HEK293 (cell line): Measurements from ENCODE around the gene URM1.

Experiments
- CTCF ChIA-PET: fragments of 350-600 bp; formaldehyde crosslinking; extraction: SDS; loops from one replicate; lab custom pipeline; 2021; ENCODE audit warnings: antibody characterized with exemption; lab: Yijun Ruan, JAX
- POLR2A ChIA-PET: fragments of 300-600 bp; formaldehyde crosslinking; extraction: SDS; loops from one replicate; lab custom pipeline; 2020; ENCODE audit warnings: antibody characterized with exemption, inconsistent platforms; lab: Yijun Ruan, JAX
- H3K27ac ChIP-seq: fragments of 200-500 bp; sonication (Bioruptor generic); 2 replicates; pipeline ENCODE4 v1.5.1; 2014; ENCODE audit warnings: low read depth, low read length, control low read depth, inconsistent platforms; ENCODE audit errors: extremely low read depth
- H3K36me3 ChIP-seq, 2 experiments: fragments of 200-500 bp in 1 of 2; sonication (Bioruptor generic) in 1 of 2; 1 replicate in 1 of 2; 2 replicates in 1 of 2; pipeline ENCODE4 v1.5.1; 2014 to 2017; ENCODE audit warnings: inconsistent platforms in 2 of 2, low read length in 2 of 2; ENCODE audit not compliant: control insufficient read depth in 2 of 2, insufficient read depth in 1 of 2
- H3K4me1 ChIP-seq: fragments of 200-500 bp; sonication (Bioruptor generic); 2 replicates; pipeline ENCODE4 v1.5.1; 2014; ENCODE audit warnings: mild to moderate bottlenecking, low read length, inconsistent platforms; ENCODE audit not compliant: control insufficient read depth, insufficient read depth
- H3K4me3 ChIP-seq: 2 replicates; pipeline ENCODE4 v1.5.1; 2011; ENCODE audit warnings: low read depth, mild to moderate bottlenecking, control low read depth, low read length, moderate library complexity
- H3K9me3 ChIP-seq: fragments of 200-500 bp; sonication (Bioruptor generic); 2 replicates; pipeline ENCODE4 v1.5.1; 2014; ENCODE audit warnings: low read depth, low read length, inconsistent platforms; ENCODE audit not compliant: control insufficient read depth, insufficient read depth
- OSR2 ChIP-seq: fragments of 450-650 bp; formaldehyde crosslinking; IDR thresholded peaks from 2 replicates; pipeline ENCODE4 v1.5.1; 2016; ENCODE audit warnings: missing biosample characterization, missing genetic modification characterization
- REPIN1 ChIP-seq: fragments of 450-650 bp; formaldehyde crosslinking; IDR thresholded peaks from 2 replicates; pipeline ENCODE4 v1.5.1; 2017; ENCODE audit warnings: missing biosample characterization, missing genetic modification characterization, low read depth
- SALL2 ChIP-seq: fragments of 450-650 bp; formaldehyde crosslinking; IDR thresholded peaks from 2 replicates; pipeline ENCODE4 v1.5.0; 2017; ENCODE audit warnings: missing biosample characterization, mild to moderate bottlenecking, missing genetic modification characterization, borderline replicate concordance
- SP2 ChIP-seq: fragments of 450-650 bp; formaldehyde crosslinking; IDR thresholded peaks from 2 replicates; pipeline ENCODE4 v1.5.1; 2016; ENCODE audit warnings: missing biosample characterization, missing genetic modification characterization
- TRIM28 ChIP-seq: IDR thresholded peaks from 2 replicates; pipeline ENCODE4 v1.6.1; 2011; ENCODE audit warnings: low read length, control low read depth, borderline replicate concordance
- ZBTB21 ChIP-seq: fragments of 450-650 bp; formaldehyde crosslinking; IDR thresholded peaks from 2 replicates; pipeline ENCODE4 v1.5.1; 2017; ENCODE audit warnings: missing biosample characterization, missing genetic modification characterization
- ZFP37 ChIP-seq: fragments of 450-650 bp; formaldehyde crosslinking; IDR thresholded peaks from 2 replicates; pipeline ENCODE4 v1.5.1; 2016; ENCODE audit warnings: missing biosample characterization, missing genetic modification characterization
- ZIC2 ChIP-seq: fragments of 450-650 bp; formaldehyde crosslinking; IDR thresholded peaks from 2 replicates; pipeline ENCODE4 v1.5.1; 2016; ENCODE audit warnings: missing biosample characterization, missing genetic modification characterization
- ZNF133 ChIP-seq: fragments of 450-650 bp; formaldehyde crosslinking; IDR thresholded peaks from 2 replicates; pipeline ENCODE4 v1.5.1; 2016; ENCODE audit warnings: missing biosample characterization, missing genetic modification characterization
- ZNF138 ChIP-seq: fragments of 450-650 bp; formaldehyde crosslinking; IDR thresholded peaks from 2 replicates; pipeline ENCODE4 v1.5.1; 2016; ENCODE audit warnings: missing biosample characterization, missing genetic modification characterization, borderline replicate concordance
- ZNF155 ChIP-seq: fragments of 450-650 bp; formaldehyde crosslinking; IDR thresholded peaks from 2 replicates; pipeline ENCODE4 v1.5.1; 2016; ENCODE audit warnings: missing biosample characterization, missing genetic modification characterization
- ZNF223 ChIP-seq: fragments of 450-650 bp; formaldehyde crosslinking; IDR thresholded peaks from 2 replicates; pipeline ENCODE4 v1.5.1; 2016; ENCODE audit warnings: missing biosample characterization, missing genetic modification characterization
- ZNF350 ChIP-seq: fragments of 450-650 bp; formaldehyde crosslinking; IDR thresholded peaks from 2 replicates; pipeline ENCODE4 v1.5.0; 2017; ENCODE audit warnings: missing biosample characterization, mild to moderate bottlenecking, missing genetic modification characterization
- ZNF510 ChIP-seq: fragments of 450-650 bp; formaldehyde crosslinking; IDR thresholded peaks from 2 replicates; pipeline ENCODE4 v1.5.1; 2018; ENCODE audit warnings: mild to moderate bottlenecking, missing genetic modification characterization, missing biosample characterization; ENCODE audit not compliant: insufficient replicate concordance
- ZNF785 ChIP-seq: fragments of 450-650 bp; formaldehyde crosslinking; IDR thresholded peaks from 2 replicates; pipeline ENCODE4 v1.5.1; 2016; ENCODE audit warnings: missing biosample characterization, missing genetic modification characterization
- TF ChIP-seq, protein P1 (sequence below): fragments of 450-650 bp; formaldehyde crosslinking; IDR thresholded peaks from 2 replicates; pipeline ENCODE4 v1.5.1; 2016; ENCODE audit warnings: missing biosample characterization, missing genetic modification characterization, borderline replicate concordance

URM1 gene

DNA sequence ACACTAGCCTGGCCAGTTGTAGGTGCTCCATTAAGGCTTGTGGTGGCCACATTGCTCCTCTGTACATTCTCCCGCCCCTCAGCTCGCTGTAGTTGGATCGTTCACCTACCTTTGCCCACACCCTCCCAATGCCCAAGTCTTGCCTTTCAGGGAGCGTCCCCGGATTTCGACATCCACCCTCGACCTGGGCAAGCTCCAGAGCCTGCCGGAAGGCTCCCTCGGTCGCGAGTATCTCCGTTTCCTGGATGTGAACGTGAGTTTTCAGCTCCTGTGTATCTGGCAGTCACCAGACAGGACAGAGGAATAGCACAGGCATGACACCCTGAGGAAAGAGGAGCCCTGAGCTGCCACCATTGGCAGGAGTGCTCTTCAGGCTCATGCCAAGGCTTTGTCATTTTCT lies 45.5 kb upstream of the URM1 start:
- CTCF ChIA-PET, result no interaction called here
- TF ChIP-seq ZNF510 (tag by site-specific recombination) (no peak), SP2 (tag by site-specific recombination) (no peak)
- H3K4me1 ChIP-seq, result no peaks in the 10 kb centered on the region
- H3K36me3 ChIP-seq, result peaks cover under 1 to 39% of the 10 kb centered on the region in 2 experiments; a peak in 2 of 3 replicates
- no peak overlapping the region for H3K27ac ChIP-seq
- POLR2A ChIA-PET, result interaction anchor here (0.6 kb wide), 1 partner anchor 75 kb away, joined by 3 read pairs; no protein-coding TSS in a partner anchor
- no peak overlapping the region for H3K4me3 ChIP-seq
- H3K9me3 ChIP-seq, result no peaks in the 10 kb centered on the region

DNA sequence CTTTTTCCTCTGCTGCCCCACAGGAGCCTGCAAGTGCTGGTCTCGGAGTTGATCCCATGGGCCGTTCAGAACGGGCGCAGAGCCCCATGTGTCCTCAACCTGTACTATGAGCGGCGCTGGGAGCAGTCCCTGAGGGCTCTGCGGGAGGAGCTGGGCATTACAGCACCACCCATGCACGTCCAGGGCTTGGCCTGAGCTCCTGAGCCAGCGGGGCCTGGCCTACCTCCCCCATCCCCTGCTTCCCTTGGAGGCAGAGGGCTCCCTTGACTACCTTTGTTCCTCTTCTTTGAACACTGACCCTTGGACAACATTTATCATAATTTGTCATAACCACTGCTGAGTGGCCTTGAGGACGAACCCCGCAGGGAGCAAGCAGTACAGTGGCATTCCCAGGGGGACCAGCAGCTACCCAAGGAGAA lies 37.7 kb upstream of the URM1 start:
- no peak for TF ChIP-seq ZNF350 (tag by site-specific recombination)
- peak; percentile 95 for TF ChIP-seq ZIC2 (tag by site-specific recombination)
- Histone ChIP-seq H3K4me1 (no peaks in the 10 kb centered on the region), H3K27ac (no peak overlapping the region), H3K9me3 (no peaks in the 10 kb centered on the region), H3K36me3 (peaks cover 4 to 26% of the 10 kb centered on the region in 2 experiments; a peak in 2 of 3 replicates), H3K4me3 (no peak overlapping the region)
- ChIA-PET POLR2A (no interaction called here), CTCF (interaction anchor here (1.5 kb wide), 1 partner anchor 29 kb away, joined by 8 read pairs; no protein-coding TSS in a partner anchor)

DNA sequence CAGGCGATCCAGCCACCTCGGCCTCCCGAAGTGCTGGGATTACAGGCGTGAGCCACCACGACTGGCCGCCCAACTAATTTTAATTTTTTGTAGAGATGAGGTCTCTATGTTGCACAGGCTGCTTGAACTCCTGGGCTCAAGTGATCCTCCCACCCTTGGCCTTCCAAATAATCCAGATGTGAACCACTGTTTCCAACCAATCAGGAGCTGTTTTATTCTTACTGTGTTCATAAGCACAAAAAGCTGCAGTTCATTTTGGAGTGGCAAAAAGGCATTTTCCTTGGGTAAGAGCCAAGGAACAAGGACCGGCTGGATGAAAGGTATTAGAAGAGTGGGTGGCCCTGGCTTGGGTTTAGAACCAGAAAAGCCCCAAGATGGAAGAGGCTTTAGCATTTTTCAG lies 36.0 kb upstream of the URM1 start:
- H3K4me1 ChIP-seq, result no peaks in the 10 kb centered on the region
- POLR2A ChIA-PET, result interaction anchor here (0.7 to 2.4 kb wide), 4 partner anchors 29 to 142 kb away, joined by 3 to 13 read pairs (median 4); partner anchors contain the start of genes CERCAM and URM1
- TF ChIP-seq ZNF155 (tag by site-specific recombination) (no peak), REPIN1 (tag by site-specific recombination) (no peak), SALL2 (no peak), TRIM28 (no peak), ZFP37 (tag by site-specific recombination) (no peak), ZNF223 (tag by site-specific recombination) (no peak), ZBTB21 (tag by site-specific recombination) (no peak), OSR2 (no peak), ZNF133 (no peak), ZNF785 (tag by site-specific recombination) (no peak), ZNF138 (tag by site-specific recombination) (no peak)
- TF ChIP-seq, protein P1, sequence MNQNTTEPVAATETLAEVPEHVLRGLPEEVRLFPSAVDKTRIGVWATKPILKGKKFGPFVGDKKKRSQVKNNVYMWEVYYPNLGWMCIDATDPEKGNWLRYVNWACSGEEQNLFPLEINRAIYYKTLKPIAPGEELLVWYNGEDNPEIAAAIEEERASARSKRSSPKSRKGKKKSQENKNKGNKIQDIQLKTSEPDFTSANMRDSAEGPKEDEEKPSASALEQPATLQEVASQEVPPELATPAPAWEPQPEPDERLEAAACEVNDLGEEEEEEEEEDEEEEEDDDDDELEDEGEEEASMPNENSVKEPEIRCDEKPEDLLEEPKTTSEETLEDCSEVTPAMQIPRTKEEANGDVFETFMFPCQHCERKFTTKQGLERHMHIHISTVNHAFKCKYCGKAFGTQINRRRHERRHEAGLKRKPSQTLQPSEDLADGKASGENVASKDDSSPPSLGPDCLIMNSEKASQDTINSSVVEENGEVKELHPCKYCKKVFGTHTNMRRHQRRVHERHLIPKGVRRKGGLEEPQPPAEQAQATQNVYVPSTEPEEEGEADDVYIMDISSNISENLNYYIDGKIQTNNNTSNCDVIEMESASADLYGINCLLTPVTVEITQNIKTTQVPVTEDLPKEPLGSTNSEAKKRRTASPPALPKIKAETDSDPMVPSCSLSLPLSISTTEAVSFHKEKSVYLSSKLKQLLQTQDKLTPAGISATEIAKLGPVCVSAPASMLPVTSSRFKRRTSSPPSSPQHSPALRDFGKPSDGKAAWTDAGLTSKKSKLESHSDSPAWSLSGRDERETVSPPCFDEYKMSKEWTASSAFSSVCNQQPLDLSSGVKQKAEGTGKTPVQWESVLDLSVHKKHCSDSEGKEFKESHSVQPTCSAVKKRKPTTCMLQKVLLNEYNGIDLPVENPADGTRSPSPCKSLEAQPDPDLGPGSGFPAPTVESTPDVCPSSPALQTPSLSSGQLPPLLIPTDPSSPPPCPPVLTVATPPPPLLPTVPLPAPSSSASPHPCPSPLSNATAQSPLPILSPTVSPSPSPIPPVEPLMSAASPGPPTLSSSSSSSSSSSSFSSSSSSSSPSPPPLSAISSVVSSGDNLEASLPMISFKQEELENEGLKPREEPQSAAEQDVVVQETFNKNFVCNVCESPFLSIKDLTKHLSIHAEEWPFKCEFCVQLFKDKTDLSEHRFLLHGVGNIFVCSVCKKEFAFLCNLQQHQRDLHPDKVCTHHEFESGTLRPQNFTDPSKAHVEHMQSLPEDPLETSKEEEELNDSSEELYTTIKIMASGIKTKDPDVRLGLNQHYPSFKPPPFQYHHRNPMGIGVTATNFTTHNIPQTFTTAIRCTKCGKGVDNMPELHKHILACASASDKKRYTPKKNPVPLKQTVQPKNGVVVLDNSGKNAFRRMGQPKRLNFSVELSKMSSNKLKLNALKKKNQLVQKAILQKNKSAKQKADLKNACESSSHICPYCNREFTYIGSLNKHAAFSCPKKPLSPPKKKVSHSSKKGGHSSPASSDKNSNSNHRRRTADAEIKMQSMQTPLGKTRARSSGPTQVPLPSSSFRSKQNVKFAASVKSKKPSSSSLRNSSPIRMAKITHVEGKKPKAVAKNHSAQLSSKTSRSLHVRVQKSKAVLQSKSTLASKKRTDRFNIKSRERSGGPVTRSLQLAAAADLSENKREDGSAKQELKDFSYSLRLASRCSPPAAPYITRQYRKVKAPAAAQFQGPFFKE (tag by site-specific recombination), result no peak
- TF ChIP-seq, all 188 proteins: peak for 0
- Histone ChIP-seq H3K36me3 (peaks cover 4 to 22% of the 10 kb centered on the region in 2 experiments; a peak in 2 of 3 replicates), H3K27ac (no peak overlapping the region), H3K4me3 (no peak overlapping the region), H3K9me3 (no peaks in the 10 kb centered on the region)
- CTCF ChIA-PET, result interaction anchor here (0.9 kb wide), 1 partner anchor 209 kb away, joined by 3 read pairs; no protein-coding TSS in a partner anchor
